ENCODE data around the gene GEMIN2.
"Not testable (repeated sequence)": the region's sequence is repeated elsewhere in the genome, so short reads cannot be mapped to it uniquely, and the experiment has no call there.

The GEMIN2 gene

GRCh38 chr14:39114073-39114838 lies at the start of gene GEMIN2:
Gene GEMIN2, plus strand, starts transcription at chr14:39114323. Its CDS starts 16 bp downstream, at chr14:39114339.
- DNase-seq (ENCODE audit: low read depth), result peak; percentile 86

DNA sequence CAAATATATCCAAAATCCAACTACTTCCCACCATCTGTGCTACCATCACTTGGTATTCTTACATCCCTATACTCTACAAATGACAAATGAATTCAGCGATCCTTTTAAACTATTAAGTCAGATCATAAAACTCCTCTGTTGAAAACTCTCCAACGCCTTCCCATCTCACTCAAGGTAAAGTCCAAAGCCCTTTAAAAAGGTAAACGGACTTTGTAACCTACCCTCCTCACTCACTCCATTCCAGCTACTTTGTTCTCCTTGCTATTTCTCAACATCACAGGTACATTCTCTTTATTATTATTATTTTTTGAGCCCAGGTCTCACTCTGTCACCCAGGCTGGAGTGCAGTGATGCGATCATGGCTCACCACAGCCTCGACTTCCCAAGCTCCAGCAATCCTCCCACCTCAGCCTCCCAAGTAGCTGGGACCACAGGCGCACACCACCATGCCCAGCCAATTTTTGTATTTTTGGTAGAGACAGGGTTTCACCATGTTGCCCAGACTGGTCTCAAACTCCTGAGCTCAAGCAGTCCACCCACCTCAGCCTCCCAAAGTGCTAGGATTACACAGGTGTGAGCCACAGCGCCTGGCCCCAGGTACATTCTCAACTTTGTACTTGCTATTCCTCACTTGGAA lies 44.8 kb upstream of the GEMIN2 start:
- not testable (repeated sequence) for DNase-seq (ENCODE audit: low read depth)

GRCh38 chr14:39069923-39070322 lies 44.2 kb upstream of the GEMIN2 start:
- DNase-seq (ENCODE audit: low read depth), result no peak

DNA sequence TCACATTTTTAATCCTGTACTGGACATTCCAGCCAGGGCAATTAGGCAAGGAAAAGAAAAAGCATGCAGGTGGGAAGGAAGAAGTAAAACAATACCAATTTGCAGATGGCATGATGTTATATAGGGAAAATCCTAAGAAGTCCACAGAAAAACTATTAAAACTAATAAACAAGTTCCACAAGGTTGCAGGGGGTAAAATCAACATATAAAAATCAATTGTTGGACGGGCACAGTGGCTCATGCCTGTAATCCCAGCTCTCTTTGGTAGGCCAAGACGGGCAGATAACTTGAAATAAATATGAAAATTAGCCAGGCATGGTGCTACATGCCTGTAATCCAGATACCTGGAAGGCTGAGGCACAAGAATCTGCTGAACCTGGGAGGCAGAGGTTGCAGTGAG lies 43.0 kb upstream of the GEMIN2 start:
- no peak for DNase-seq (ENCODE audit: low read depth)

GRCh38 chr14:39080886-39081285 lies 33.2 kb upstream of the GEMIN2 start:
- no peak for DNase-seq (ENCODE audit: low read depth)

- DNase-seq (ENCODE audit: low read depth), result no peak
These were observed 31.0 kb upstream of the GEMIN2 start for GRCh38 chr14:39083127-39083526.

GRCh38 chr14:39085933-39086332 lies 28.2 kb upstream of the GEMIN2 start:
- DNase-seq (ENCODE audit: low read depth), result no peak

DNA sequence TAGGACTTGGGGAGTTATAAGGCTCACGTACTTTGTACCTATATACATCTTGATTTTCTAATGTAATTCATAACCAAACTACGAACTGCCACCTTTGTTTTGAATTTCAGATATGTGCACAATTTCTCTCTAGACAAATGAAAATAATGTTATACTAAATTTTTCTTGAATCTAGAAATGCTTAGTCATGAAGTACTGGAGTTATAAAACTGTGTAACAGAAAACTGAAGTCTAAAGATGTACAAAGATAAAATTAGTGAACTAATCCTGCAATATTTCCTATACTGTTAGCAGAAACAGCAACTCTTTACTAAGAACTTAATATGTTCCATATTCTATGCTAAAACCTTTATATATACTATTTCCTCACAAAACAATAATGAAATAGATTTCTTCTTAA lies 26.6 kb upstream of the GEMIN2 start:
- no peak for DNase-seq (ENCODE audit: low read depth)

GRCh38 chr14:39090548-39091111 lies 23.5 kb upstream of the GEMIN2 start:
- no peak for DNase-seq (ENCODE audit: low read depth)

DNA sequence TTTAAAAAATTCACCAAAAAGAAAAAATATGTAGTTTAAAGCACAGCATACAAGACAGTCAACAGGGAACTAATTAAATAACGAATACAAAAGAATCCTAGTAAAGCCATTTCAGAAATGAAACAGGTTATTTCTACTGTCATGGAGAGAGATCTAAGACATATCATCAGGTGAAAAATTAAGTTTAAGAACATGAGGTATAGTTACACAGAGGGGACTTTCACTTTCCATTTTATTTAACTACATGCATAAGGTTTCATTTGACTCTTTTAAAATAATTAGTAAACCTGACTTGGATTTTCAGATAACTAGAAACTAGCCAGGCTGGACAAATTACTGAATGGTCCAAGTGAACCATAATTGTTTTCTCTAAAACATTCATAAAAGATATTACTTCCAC lies 22.4 kb upstream of the GEMIN2 start:
- DNase-seq (ENCODE audit: low read depth), result no peak

GRCh38 chr14:39094515-39094914 lies 19.6 kb upstream of the GEMIN2 start:
- no peak for DNase-seq (ENCODE audit: low read depth)

GRCh38 chr14:39097159-39097558 lies 17.0 kb upstream of the GEMIN2 start:
- no peak for DNase-seq (ENCODE audit: low read depth)

- not testable (repeated sequence) for DNase-seq (ENCODE audit: low read depth)
These were observed 14.9 kb upstream of the GEMIN2 start for GRCh38 chr14:39099215-39099614.

GRCh38 chr14:39099748-39100147 lies 14.4 kb upstream of the GEMIN2 start:
- DNase-seq (ENCODE audit: low read depth), result no peak

- DNase-seq (ENCODE audit: low read depth), result peak; percentile 23
These were observed 11.7 kb upstream of the GEMIN2 start for GRCh38 chr14:39102265-39102968.

DNA sequence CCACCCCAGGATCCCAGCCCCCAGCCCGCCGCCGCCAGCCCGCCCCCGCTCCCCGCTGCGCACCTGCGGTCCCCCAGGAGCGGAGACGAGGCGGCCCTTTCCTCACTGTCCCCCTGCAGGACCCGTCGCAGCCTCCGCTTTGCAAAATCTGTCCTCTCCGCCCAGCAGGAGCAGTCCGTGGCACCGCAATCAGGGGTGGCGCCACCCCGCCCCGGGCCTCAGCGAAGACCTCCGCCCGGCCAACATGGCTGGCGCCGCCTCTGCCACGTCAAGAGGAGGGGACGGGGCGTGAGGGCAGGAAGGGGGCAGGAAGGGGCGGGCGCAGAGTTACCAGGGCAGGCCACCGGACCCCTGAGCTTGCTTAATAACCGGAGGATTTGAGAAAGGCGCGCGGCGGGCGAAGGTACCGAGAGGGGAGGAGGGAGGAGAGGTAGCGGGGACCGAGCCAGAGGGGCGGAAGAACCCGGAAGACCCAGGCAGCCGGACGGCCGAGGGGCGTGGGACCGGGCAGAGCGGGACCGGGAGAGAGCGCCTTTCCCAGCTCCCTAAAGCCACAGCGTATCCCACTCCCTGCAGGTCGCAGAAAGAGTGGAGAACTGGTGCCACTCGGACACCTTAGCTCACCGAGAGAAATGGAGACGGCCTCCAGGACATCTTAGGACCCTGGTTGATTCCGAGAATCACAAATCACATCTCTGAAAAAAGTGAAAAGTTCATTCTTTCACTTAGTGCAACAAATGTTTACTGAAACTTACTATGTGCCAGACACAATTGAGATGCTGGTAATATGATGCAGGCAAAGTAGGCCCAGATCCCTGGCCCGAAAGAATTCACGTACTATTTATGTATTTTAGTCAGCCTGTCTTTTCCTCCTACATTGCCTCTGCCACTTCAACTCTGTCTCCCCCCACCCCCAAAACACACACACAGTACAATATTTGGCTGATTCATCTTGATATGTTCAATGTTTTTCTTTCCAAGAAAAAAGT lies 10.9 kb upstream of the GEMIN2 start, which contains the start of gene SEC23A:
SEC23A (minus strand) TSS at position 267 of the 989 bp plus-strand sequence. CDS start 7,117 bp downstream, outside the sequence.
- peak; percentile 71 for DNase-seq (ENCODE audit: low read depth)

- not testable (repeated sequence) for DNase-seq (ENCODE audit: low read depth)
These were observed 9.9 kb upstream of the GEMIN2 start for GRCh38 chr14:39104078-39104801.

- no peak for DNase-seq (ENCODE audit: low read depth)
These were observed 6.5 kb upstream of the GEMIN2 start for GRCh38 chr14:39107591-39107996.

GRCh38 chr14:39108791-39109190 lies 5.3 kb upstream of the GEMIN2 start:
- DNase-seq (ENCODE audit: low read depth), result no peak

GRCh38 chr14:39109893-39110715 lies 4.0 kb upstream of the GEMIN2 start:
- DNase-seq (ENCODE audit: low read depth), result no peak

Measured in GM04504 (cell line).